ENCODE data around the gene MAP3K5.

Gene MAP3K5

GRCh38 chr6:136641873-136642465 lies 150.3 kb downstream of the MAP3K5 start:
- Histone ChIP-seq H3K27me3 (ENCODE audit: low read length) (no peaks in the 10 kb centered on the region), H4K20me1 (ENCODE audit: low read depth, low read length) (no peaks in the 10 kb centered on the region), H3K36me3 (ENCODE audit: low read length) (no peaks in the 10 kb centered on the region), H3K9ac (ENCODE audit: low read length) (no peak overlapping the region), H3K4me3 (ENCODE audit: insufficient read depth, low read length, poor library complexity, severe bottlenecking) (no peak overlapping the region), H3F3A (ENCODE audit: insufficient read depth) (no peaks in the 10 kb centered on the region), H3K9me3 (ENCODE audit: insufficient read depth, low read length) (no peaks in the 10 kb centered on the region), H3K9me2 (replicated peaks; ENCODE audit: insufficient read depth, low read length) (no peaks in the 10 kb centered on the region), H3K4me2 (ENCODE audit: low read depth, low read length, poor library complexity, severe bottlenecking) (no peak overlapping the region), H3K27ac (ENCODE audit: low read depth, low read length) (no peak overlapping the region), H3K79me2 (ENCODE audit: insufficient read depth, low read length) (no peaks in the 10 kb centered on the region), H2AFZ (ENCODE audit: low read depth, low read length, severe bottlenecking) (no peak overlapping the region)
- TF ChIP-seq EZH2phosphoT487 (conservative IDR thresholded peaks at IDR 0.05; ENCODE audit: low read length) (no peak), CTCF (IDR thresholded peaks at IDR 0.05; ENCODE audit: insufficient read depth, low read length, poor library complexity, severe bottlenecking) (no peak)

GRCh38 chr6:136641166-136641565 lies 151.1 kb downstream of the MAP3K5 start:
- Histone ChIP-seq H4K20me1 (ENCODE audit: low read depth, low read length) (no peaks in the 10 kb centered on the region), H2AFZ (ENCODE audit: low read depth, low read length, severe bottlenecking) (no peak overlapping the region), H3K9ac (ENCODE audit: low read length) (no peak overlapping the region), H3F3A (ENCODE audit: insufficient read depth) (no peaks in the 10 kb centered on the region), H3K4me2 (ENCODE audit: low read depth, low read length, poor library complexity, severe bottlenecking) (no peak overlapping the region), H3K36me3 (ENCODE audit: low read length) (no peaks in the 10 kb centered on the region), H3K27ac (ENCODE audit: low read depth, low read length) (no peak overlapping the region), H3K27me3 (ENCODE audit: low read length) (no peaks in the 10 kb centered on the region), H3K79me2 (ENCODE audit: insufficient read depth, low read length) (no peaks in the 10 kb centered on the region), H3K4me3 (ENCODE audit: insufficient read depth, low read length, poor library complexity, severe bottlenecking) (no peak overlapping the region), H3K9me3 (ENCODE audit: insufficient read depth, low read length) (no peaks in the 10 kb centered on the region), H3K9me2 (replicated peaks; ENCODE audit: insufficient read depth, low read length) (no peaks in the 10 kb centered on the region)
- no peak for TF ChIP-seq EZH2phosphoT487 (conservative IDR thresholded peaks at IDR 0.05; ENCODE audit: low read length)

- Histone ChIP-seq H3K27ac (ENCODE audit: low read depth, low read length) (no peak overlapping the region), H3K9ac (ENCODE audit: low read length) (no peak overlapping the region), H2AFZ (ENCODE audit: low read depth, low read length, severe bottlenecking) (no peak overlapping the region), H3K9me3 (ENCODE audit: insufficient read depth, low read length) (no peaks in the 10 kb centered on the region), H3K4me3 (ENCODE audit: insufficient read depth, low read length, poor library complexity, severe bottlenecking) (no peak overlapping the region), H3F3A (ENCODE audit: insufficient read depth) (no peaks in the 10 kb centered on the region), H3K27me3 (ENCODE audit: low read length) (no peaks in the 10 kb centered on the region), H3K9me2 (replicated peaks; ENCODE audit: insufficient read depth, low read length) (no peaks in the 10 kb centered on the region), H4K20me1 (ENCODE audit: low read depth, low read length) (no peaks in the 10 kb centered on the region), H3K36me3 (ENCODE audit: low read length) (no peaks in the 10 kb centered on the region), H3K79me2 (ENCODE audit: insufficient read depth, low read length) (no peaks in the 10 kb centered on the region), H3K4me2 (ENCODE audit: low read depth, low read length, poor library complexity, severe bottlenecking) (no peak overlapping the region)
- TF ChIP-seq CTCF (IDR thresholded peaks at IDR 0.05; ENCODE audit: insufficient read depth, low read length, poor library complexity, severe bottlenecking) (no peak), EZH2phosphoT487 (conservative IDR thresholded peaks at IDR 0.05; ENCODE audit: low read length) (no peak)
These were observed 152.0 kb downstream of the MAP3K5 start for GRCh38 chr6:136640132-136640915.

- no peaks in the 10 kb centered on the region for H3K9me2 ChIP-seq (replicated peaks; ENCODE audit: insufficient read depth, low read length)
These were observed 152.6 kb downstream of the MAP3K5 start for GRCh38 chr6:136639702-136640101.

More at GRCh38 chr6:136639702-136640101, 152.6 kb downstream of the MAP3K5 start:
- H3K79me2 ChIP-seq (ENCODE audit: insufficient read depth, low read length) = no peaks in the 10 kb centered on the region
- TF ChIP-seq CTCF (IDR thresholded peaks at IDR 0.05; ENCODE audit: insufficient read depth, low read length, poor library complexity, severe bottlenecking) (no peak), EZH2phosphoT487 (conservative IDR thresholded peaks at IDR 0.05; ENCODE audit: low read length) (no peak)
- H3K27ac ChIP-seq (ENCODE audit: low read depth, low read length) = no peak overlapping the region
- no peak overlapping the region for H3K4me3 ChIP-seq (ENCODE audit: insufficient read depth, low read length, poor library complexity, severe bottlenecking)
- H3K36me3 ChIP-seq (ENCODE audit: low read length) = no peaks in the 10 kb centered on the region
- no peaks in the 10 kb centered on the region for H4K20me1 ChIP-seq (ENCODE audit: low read depth, low read length)
- no peaks in the 10 kb centered on the region for H3F3A ChIP-seq (ENCODE audit: insufficient read depth)
- no peak overlapping the region for H2AFZ ChIP-seq (ENCODE audit: low read depth, low read length, severe bottlenecking)
- H3K9ac ChIP-seq (ENCODE audit: low read length) = no peak overlapping the region
- H3K9me3 ChIP-seq (ENCODE audit: insufficient read depth, low read length) = no peaks in the 10 kb centered on the region
- no peaks in the 10 kb centered on the region for H3K27me3 ChIP-seq (ENCODE audit: low read length)
- H3K4me2 ChIP-seq (ENCODE audit: low read depth, low read length, poor library complexity, severe bottlenecking) = no peak overlapping the region
